ENCODE results near the gene ZNF337. TPM values are rescaled to one million over a fixed set of nuclear protein-coding genes. Genes with fewer than 3 reads are reported as not detected.
"Not testable (repeated sequence)": the region's sequence is repeated elsewhere in the genome, so short reads cannot be mapped to it uniquely, and the experiment has no call there.

ZNF337 gene
- polyA plus RNA-seq, 3 donors, result 23.5 to 27.1 (median 24.8) TPM

DNA sequence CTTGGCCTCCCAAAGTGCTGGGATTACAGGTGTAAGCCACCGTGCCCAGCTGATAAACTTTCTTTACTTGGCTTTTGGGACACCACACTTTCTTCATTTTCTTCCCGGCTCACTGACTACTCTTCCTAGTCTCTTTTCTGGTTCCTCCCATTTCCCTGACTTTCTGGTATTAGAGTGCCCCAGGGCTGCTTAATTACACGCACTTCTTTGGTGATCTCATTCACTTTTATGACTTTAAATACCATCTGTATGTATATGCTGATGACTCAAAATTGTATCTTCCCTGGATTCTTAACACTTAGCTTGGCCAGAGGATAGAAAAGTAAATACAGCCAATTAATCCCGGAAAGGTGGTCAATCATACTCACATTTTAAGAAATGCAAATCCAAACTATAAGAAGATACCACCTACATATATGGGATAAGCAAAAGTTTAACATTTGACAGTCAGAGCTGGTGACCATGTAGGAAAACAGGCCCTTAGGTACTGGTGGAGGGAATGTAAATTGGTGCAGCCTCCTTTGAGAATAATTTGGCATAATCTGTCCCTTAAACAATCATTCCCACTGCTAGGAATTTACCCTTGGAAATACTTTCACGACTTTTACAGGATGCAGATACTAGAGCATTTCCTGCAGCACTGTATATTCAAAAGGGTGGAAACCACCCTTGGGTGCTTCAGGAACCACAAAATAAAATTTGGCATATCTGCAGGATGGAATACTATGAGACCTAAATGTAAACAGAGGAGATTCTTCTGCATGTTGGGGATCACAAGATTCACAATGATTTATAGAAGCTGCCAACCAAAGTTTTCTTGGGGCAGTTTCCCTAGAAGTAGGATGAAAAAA lies 63.5 kb downstream of the ZNF337 start:
- no peak for DNase-seq (ENCODE audit: low read depth in 3 of 3, low spot score in 2 of 3)

- not testable (repeated sequence) for DNase-seq (ENCODE audit: low read depth in 3 of 3, low spot score in 2 of 3)
Measured at GRCh38 chr20:25630615-25631014, 66.0 kb downstream of the ZNF337 start.

DNA sequence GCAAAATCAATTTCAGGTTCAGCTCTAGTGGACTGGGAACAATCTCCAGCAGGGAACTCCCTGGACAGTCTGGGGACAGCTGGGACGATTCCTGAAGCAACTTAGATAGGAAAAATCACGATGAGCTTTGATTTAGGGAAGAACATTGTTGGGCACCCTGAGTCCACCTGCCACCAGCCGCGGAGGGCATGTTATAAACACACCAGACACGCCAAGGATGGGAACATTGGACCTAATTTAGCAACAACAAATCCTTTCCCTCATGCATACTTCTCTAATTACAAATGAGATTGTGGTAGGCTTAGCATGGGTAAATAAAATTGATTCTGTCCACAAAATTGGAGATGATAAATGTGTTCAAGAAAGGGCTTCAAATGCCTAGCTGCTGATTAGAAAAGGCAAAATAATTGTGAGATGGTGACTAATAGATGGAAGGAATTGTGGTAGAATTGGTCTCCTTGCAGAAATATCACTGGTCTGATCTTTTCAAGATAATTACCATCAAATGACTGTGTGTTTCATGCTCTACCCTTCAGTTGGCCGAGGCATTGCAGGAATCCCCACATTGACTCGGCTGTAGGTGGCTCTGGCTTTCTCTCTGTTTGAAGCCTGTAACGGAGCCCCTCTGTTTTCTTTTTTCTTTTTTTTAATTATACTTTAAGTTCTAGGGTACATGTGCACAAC lies 66.7 kb downstream of the ZNF337 start:
- DNase-seq (ENCODE audit: low read depth in 3 of 3, low spot score in 2 of 3), result no peak

GRCh38 chr20:25626779-25627178 lies 69.9 kb downstream of the ZNF337 start:
- no peak for DNase-seq (ENCODE audit: low read depth in 3 of 3, low spot score in 2 of 3)

DNA sequence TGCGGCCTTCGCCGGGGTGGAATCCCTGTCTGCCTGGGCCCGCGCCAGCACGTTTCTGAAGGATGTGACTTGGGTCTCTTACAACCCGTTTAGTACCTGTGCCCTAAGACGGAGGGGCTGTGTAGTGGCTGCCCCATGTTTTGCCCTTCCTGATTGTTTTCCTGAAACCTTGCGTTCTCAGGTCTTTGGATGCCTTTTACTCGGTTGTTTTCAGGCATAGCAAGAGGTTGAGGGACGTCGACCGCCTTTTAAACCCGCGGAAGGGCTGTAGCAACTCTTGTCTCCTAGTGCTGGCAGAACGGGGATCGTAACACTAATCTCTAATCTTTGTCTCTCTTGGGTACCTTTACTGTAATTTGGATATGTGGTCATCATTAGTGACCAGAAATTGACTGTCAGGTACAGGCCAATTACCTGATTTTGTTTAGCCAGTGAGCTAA lies 72.1 kb downstream of the ZNF337 start:
- DNase-seq (ENCODE audit: low read depth in 3 of 3, low spot score in 2 of 3), result no peak

Other genes starting within 250 kb of the ZNF337 start
- gene NINL, start 111.3 kb downstream of the ZNF337 start, polyA plus RNA-seq (ENCODE audit: insufficient read length in 3 of 3), result 10 to 100 TPM; 38.9 to 47.1 (median 42.2) TPM
- 1 to 10 TPM; 6.3 to 7.0 (median 6.8) TPM for gene NANP, start 72.8 kb downstream of the ZNF337 start, polyA plus RNA-seq (ENCODE audit: insufficient read length in 3 of 3)

Measured in right renal cortex interstitium (tissue), 3 donors.